Suprapubic skin (tissue), 3 donors: ENCODE results near the gene ANTXR1.

Experiments used
- CTCF ChIP-seq, 2 donors: fragments of 200-600 bp in 1 of 2; fragments of 450-650 bp in 1 of 2; sonication (generic) in 1 of 2; IDR thresholded peaks; one replicate each; pipeline ENCODE4 v1.5.1; 2016 to 2019; ENCODE audit warnings: antibody characterized with exemption in 2 of 2, mild to moderate bottlenecking in 1 of 2, moderate library complexity in 1 of 2
- EP300 ChIP-seq: sonication (generic); formaldehyde crosslinking; IDR thresholded peaks from one replicate; pipeline ENCODE4 v1.6.1; 2017; ENCODE audit warnings: antibody characterized with exemption
- POLR2A ChIP-seq, 2 donors: fragments of 450-650 bp; IDR thresholded peaks; one replicate each; pipeline ENCODE4 v1.6.1; 2017; ENCODE audit warnings: antibody characterized with exemption in 2 of 2, mild to moderate bottlenecking in 2 of 2, moderate library complexity in 2 of 2

- TF ChIP-seq CTCF (IDR thresholded peaks at IDR 0.05) (peak; percentile 75), POLR2A (IDR thresholded peaks at IDR 0.05) (no peak), EP300 (no peak)
Observed at GRCh38 chr2:69012310-69013141, 453 bp upstream of the ANTXR1 start.
